HG03196 (cell line): ENCODE results near the gene YIPF6.
A peak's percentile ranks its signal among the peaks of the same experiment; 100 is the strongest.
"Not testable (repeated sequence)": the region's sequence is repeated elsewhere in the genome, so short reads cannot be mapped to it uniquely, and the experiment has no call there.

Source experiments
- ATAC-seq: cut with Tn5 transposase; IDR thresholded peaks from one replicate; pipeline ENCODE4 v1.9.1; 2021; ENCODE audit not compliant: unreplicated experiment

Gene YIPF6

GRCh38 chrX:68503836-68504636 is 5.2 kb downstream of the YIPF6 start:
- no peak for ATAC-seq

- no peak for ATAC-seq
Observed at GRCh38 chrX:68506649-68507048, 7.8 kb downstream of the YIPF6 start.

GRCh38 chrX:68508799-68509198 is 9.9 kb downstream of the YIPF6 start:
- no peak for ATAC-seq

GRCh38 chrX:68511255-68511654 is 12.4 kb downstream of the YIPF6 start:
- peak; percentile 65 for ATAC-seq

GRCh38 chrX:68524680-68525079 is 25.8 kb downstream of the YIPF6 start:
- ATAC-seq, result not testable (repeated sequence)

GRCh38 chrX:68532831-68533533 is 34.1 kb downstream of the YIPF6 start:
- ATAC-seq, result no peak

- no peak for ATAC-seq
Observed at GRCh38 chrX:68533656-68534055, 34.8 kb downstream of the YIPF6 start.

- ATAC-seq, result no peak
Observed at GRCh38 chrX:68534691-68535090, 35.8 kb downstream of the YIPF6 start.

GRCh38 chrX:68536429-68536828 is 37.6 kb downstream of the YIPF6 start:
- no peak for ATAC-seq

- no peak for ATAC-seq
Observed at GRCh38 chrX:68536884-68537283, 38.0 kb downstream of the YIPF6 start.

- no peak for ATAC-seq
Observed at GRCh38 chrX:68550193-68550592, 51.3 kb downstream of the YIPF6 start.

GRCh38 chrX:68556036-68556435 is 57.2 kb downstream of the YIPF6 start:
- no peak for ATAC-seq

- ATAC-seq, result not testable (repeated sequence)
Observed at GRCh38 chrX:68557126-68557525, 58.3 kb downstream of the YIPF6 start.

- ATAC-seq, result not testable (repeated sequence)
Observed at GRCh38 chrX:68559905-68560304, 61.1 kb downstream of the YIPF6 start.

- no peak for ATAC-seq
Observed at GRCh38 chrX:68568136-68568535, 69.3 kb downstream of the YIPF6 start.

GRCh38 chrX:68570598-68570997 is 71.7 kb downstream of the YIPF6 start:
- ATAC-seq, result no peak

GRCh38 chrX:68571292-68571609 is 72.4 kb downstream of the YIPF6 start:
- no peak for ATAC-seq

GRCh38 chrX:68571610-68572311 is 72.9 kb downstream of the YIPF6 start:
- peak; percentile 89 for ATAC-seq

- ATAC-seq, result no peak
Observed at GRCh38 chrX:68574240-68574639, 75.4 kb downstream of the YIPF6 start.

GRCh38 chrX:68579810-68580209 is 81.0 kb downstream of the YIPF6 start:
- no peak for ATAC-seq

- no peak for ATAC-seq
Observed at GRCh38 chrX:68584221-68584620, 85.4 kb downstream of the YIPF6 start.
